HepG2 (cell line): ENCODE data around the gene DST. TPM values are rescaled to one million over a fixed set of nuclear protein-coding genes. Genes with fewer than 3 reads are reported as not detected.

Experiments
- ATAC-seq: fragments of 200-7000 bp; cut with Tn5 transposase; 3 replicates; pipeline ENCODE4 v1.9.1; 2020; ENCODE audit warnings: mild to moderate bottlenecking, moderate library complexity
- BruUV-seq: library from RNA; stranded (reverse); fragments of 400-500 nt; replicated peaks from 2 replicates; lab custom pipeline; 2021; lab: Mats Ljungman, UMichigan
- CTCF ChIA-PET: fragments of 300-600 bp; formaldehyde crosslinking; extraction: SDS; loops from one replicate; lab custom pipeline; 2021; ENCODE audit warnings: low total read pairs, inconsistent platforms, low intra/inter-chr PET ratio; lab: Yijun Ruan, JAX
- POLR2A ChIA-PET: fragments of 350-600 bp; sonication (Branson Sonifier 250); formaldehyde crosslinking; loops from one replicate; lab custom pipeline; 2020; ENCODE audit warnings: antibody characterized with exemption, inconsistent platforms; lab: Yijun Ruan, JAX
- DNase-seq: peaks from one replicate; pipeline ENCODE4 v3.0.0-alpha.2; 2015; ENCODE audit warnings: low spot score
- FAIRE-seq: peaks from 3 replicates; lab custom pipeline; 2011; peaks lifted over from hg19 to GRCh38; lab: Jason Lieb, UNC
- H2AFZ ChIP-seq: one replicate; pipeline ENCODE4 v1.6.1; 2011; ENCODE audit warnings: low read length, inconsistent platforms
- H3K27ac ChIP-seq: fragments of 300-600 bp; 3 replicates; pipeline ENCODE4 v1.8.0; 2011; ENCODE audit warnings: mixed run types, mild to moderate bottlenecking, mixed read lengths, low read length, inconsistent platforms; ENCODE audit not compliant: insufficient read depth; ENCODE audit errors: extremely low read length
- H3K27me3 ChIP-seq, 2 experiments: fragments of 200-600 bp in 1 of 2; 2 replicates in 1 of 2; 3 replicates in 1 of 2; pipeline versions ENCODE4 v1.6.0 to v1.8.0; 2011; ENCODE audit warnings: low read length in 2 of 2, mild to moderate bottlenecking in 2 of 2, moderate library complexity in 2 of 2, inconsistent platforms in 1 of 2; ENCODE audit not compliant: insufficient read depth in 2 of 2, control insufficient read depth in 1 of 2
- H3K36me3 ChIP-seq, 2 experiments: fragments of 200-600 bp in 1 of 2; replicated peaks in 1 of 2; 2 replicates in 1 of 2; 3 replicates in 1 of 2; pipeline versions ENCODE4 v1.5.1 to v1.8.0; 2011; ENCODE audit warnings: low read length in 2 of 2, inconsistent platforms in 1 of 2; ENCODE audit not compliant: insufficient read depth in 2 of 2, control insufficient read depth in 1 of 2
- H3K4me1 ChIP-seq: 2 replicates; pipeline ENCODE4 v1.5.1; 2012; ENCODE audit warnings: low read length, inconsistent platforms; ENCODE audit not compliant: insufficient read depth
- H3K4me2 ChIP-seq: 2 replicates; pipeline ENCODE4 v1.6.0; 2011; ENCODE audit warnings: low read depth, low read length, inconsistent platforms
- H3K4me3 ChIP-seq, 3 experiments: fragments of 200-600 bp in 1 of 3; sonication (generic), shearing (Covaris generic) in 1 of 3; replicated peaks in 1 of 3; 2 replicates each; pipeline ENCODE4 v1.5.1; 2011 to 2016; ENCODE audit warnings: low read length in 3 of 3, inconsistent platforms in 2 of 3, low read depth in 2 of 3, mild to moderate bottlenecking in 2 of 3, control low read depth in 1 of 3, mixed read lengths in 1 of 3; ENCODE audit not compliant: insufficient read depth in 1 of 3
- H3K79me2 ChIP-seq: one replicate; pipeline ENCODE4 v1.6.1; 2011; ENCODE audit warnings: low read length, inconsistent platforms; ENCODE audit not compliant: insufficient read depth
- H3K9ac ChIP-seq: 2 replicates; pipeline ENCODE4 v1.6.0; 2011; ENCODE audit warnings: mild to moderate bottlenecking, low read depth, low read length, inconsistent platforms; ENCODE audit not compliant: insufficient read depth
- H3K9me3 ChIP-seq: 2 replicates; pipeline ENCODE4 v1.5.1; 2012; ENCODE audit warnings: mild to moderate bottlenecking, low read length
- H4K20me1 ChIP-seq: 2 replicates; pipeline ENCODE4 v1.6.0; 2011; ENCODE audit warnings: inconsistent platforms, mild to moderate bottlenecking, low read length, moderate library complexity; ENCODE audit not compliant: insufficient read depth
- ARID2 ChIP-seq: sonication (generic); formaldehyde crosslinking; IDR thresholded peaks from 2 replicates; pipeline ENCODE4 v1.8.1; 2022; ENCODE audit warnings: mild to moderate bottlenecking, missing genetic modification reagents, borderline replicate concordance
- CBFB ChIP-seq: sonication (generic); formaldehyde crosslinking; IDR thresholded peaks from 2 replicates; pipeline ENCODE4 v1.4.0; 2020; ENCODE audit warnings: missing genetic modification reagents
- HNRNPLL ChIP-seq: fragments of 200-400 bp; formaldehyde crosslinking; IDR thresholded peaks from 2 replicates; pipeline ENCODE4 v1.6.1; 2017; ENCODE audit warnings: mild to moderate bottlenecking, low read depth, low read length; ENCODE audit not compliant: poor library complexity, severe bottlenecking
- REL ChIP-seq: sonication (generic); formaldehyde crosslinking; conservative IDR thresholded peaks from 2 replicates; pipeline ENCODE4 v1.8.0; 2022; ENCODE audit warnings: mild to moderate bottlenecking, missing genetic modification reagents, moderate library complexity
- ZKSCAN1 ChIP-seq: fragments of 150-350 bp; IDR thresholded peaks from 2 replicates; pipeline ENCODE4 v1.6.1; 2014; ENCODE audit warnings: low read length
- ZSCAN31 ChIP-seq: sonication (generic); formaldehyde crosslinking; IDR thresholded peaks from 2 replicates; pipeline ENCODE4 v1.5.0; 2020; ENCODE audit warnings: low read depth, mild to moderate bottlenecking, missing genetic modification reagents
- WGBS: methylation state at CpG from one replicate; pipeline ENCODE4 v1.1.6; 2017; ENCODE audit warnings: low lambda C conversion rate; 5-methylcytosine and 5-hydroxymethylcytosine counted together
- in situ Hi-C: cut with HindIII; loops from 2 replicates; pipeline ENCODE4 v1.10.0; 2017; ENCODE audit warnings: low pct_unique_long_range_greater_than_20kb; ENCODE audit not compliant: extremely low pct_ligation_motif_present
- intact Hi-C: fragments of 100-400 bp; cut with micrococcal nuclease; formaldehyde crosslinking; loops from one replicate; pipeline ENCODE4 v1.10.0; 2022; ENCODE audit not compliant: unreplicated experiment
- polyA plus RNA-seq, 8 experiments: library from polyadenylated mRNA; depleted of rRNA in 3 of 8; stranded (reverse) in 7 of 8; unstranded in 1 of 8; fragments of >200 nt; fragmentation: Illumina TruSeq in 4 of 8; extraction: Trizol in 4 of 8; gene quantifications; 2 replicates each; pipeline versions ENCODE4 v1.2.1 to v1.2.3, GENCODE V29; 2011 to 2016; ENCODE audit warnings: low read depth in 4 of 8, missing spikeins in 1 of 8, mixed read lengths in 1 of 8; ENCODE audit not compliant: insufficient read depth in 1 of 8
- total RNA-seq, 5 experiments: library from RNA; depleted of rRNA; stranded (reverse); fragments of >200 nt; fragmentation: Illumina TruSeq; extraction: Trizol; gene quantifications; 2 replicates each; pipeline ENCODE4 v1.2.3, GENCODE V29; 2016; ENCODE audit warnings: low read depth in 1 of 5
- TF ChIP-seq, protein P1 (sequence below): sonication (generic); formaldehyde crosslinking; IDR thresholded peaks from 2 replicates; pipeline ENCODE4 v1.5.0; 2020; ENCODE audit warnings: mild to moderate bottlenecking, low read depth, missing genetic modification reagents, borderline replicate concordance
- TF ChIP-seq, protein P2 (sequence below): IDR thresholded peaks from 2 replicates; pipeline ENCODE4 v1.6.1; 2016; ENCODE audit warnings: low read depth

The DST gene
- total and polyA plus RNA-seq, 2 of the 13 experiments (the other 11 are each of a cell fraction or from before 2014, with no cell fraction given) = 64.4 to 89.0 TPM

GRCh38 chr6:56463443-56463842 lies 179.2 kb downstream of the DST start:
- Histone ChIP-seq H3K9me3 (no peaks in the 10 kb centered on the region), H3K36me3 (peaks cover 21 to 54% of the 10 kb centered on the region in 2 experiments), H3K79me2 (no peaks in the 10 kb centered on the region), H3K27me3 (no peaks in the 10 kb centered on the region), H2AFZ (no peak overlapping the region), H3K4me1 (no peaks in the 10 kb centered on the region), H4K20me1 (no peaks in the 10 kb centered on the region), H3K4me2 (no peak overlapping the region), H3K4me3 (no peak overlapping the region), H3K9ac (no peak overlapping the region)
- ATAC-seq = no peak
- in situ Hi-C loops (no loop called here), intact Hi-C loops (no loop called here)
- ChIA-PET CTCF (no interaction called here), POLR2A (no interaction called here)
- FAIRE-seq = no peak
- WGBS = 98% methylated on average over 13 of the region's 13 CpGs
- DNase-seq = no peak
- no TSS peak for BruUV-seq
- TF ChIP-seq ZKSCAN1 = no peak
- TF ChIP-seq ARID2 = no peak
- no peak for TF ChIP-seq HNRNPLL
- no peak for TF ChIP-seq ZSCAN31 (CRISPR knock-in tag)
- TF ChIP-seq CBFB (CRISPR knock-in tag) = no peak
- TF ChIP-seq, protein P1, sequence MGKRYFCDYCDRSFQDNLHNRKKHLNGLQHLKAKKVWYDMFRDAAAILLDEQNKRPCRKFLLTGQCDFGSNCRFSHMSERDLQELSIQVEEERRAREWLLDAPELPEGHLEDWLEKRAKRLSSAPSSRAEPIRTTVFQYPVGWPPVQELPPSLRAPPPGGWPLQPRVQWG (CRISPR knock-in tag) = no peak
- TF ChIP-seq, protein P2, sequence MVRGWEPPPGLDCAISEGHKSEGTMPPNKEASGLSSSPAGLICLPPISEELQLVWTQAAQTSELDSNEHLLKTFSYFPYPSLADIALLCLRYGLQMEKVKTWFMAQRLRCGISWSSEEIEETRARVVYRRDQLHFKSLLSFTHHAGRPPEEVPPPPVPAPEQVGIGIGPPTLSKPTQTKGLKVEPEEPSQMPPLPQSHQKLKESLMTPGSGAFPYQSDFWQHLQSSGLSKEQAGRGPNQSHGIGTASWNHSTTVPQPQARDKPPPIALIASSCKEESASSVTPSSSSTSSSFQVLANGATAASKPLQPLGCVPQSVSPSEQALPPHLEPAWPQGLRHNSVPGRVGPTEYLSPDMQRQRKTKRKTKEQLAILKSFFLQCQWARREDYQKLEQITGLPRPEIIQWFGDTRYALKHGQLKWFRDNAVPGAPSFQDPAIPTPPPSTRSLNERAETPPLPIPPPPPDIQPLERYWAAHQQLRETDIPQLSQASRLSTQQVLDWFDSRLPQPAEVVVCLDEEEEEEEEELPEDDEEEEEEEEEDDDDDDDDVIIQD = no peak
- no peak for TF ChIP-seq REL (CRISPR knock-in tag)
- TF ChIP-seq, all 625 proteins: peak for 0
- no peak overlapping the region for H3K27ac ChIP-seq
